DOHH2 (cell line): ENCODE data around the gene NCR1.

Experiments
- H3F3A ChIP-seq: fragments of 200-600 bp; sonication (generic), shearing (Covaris generic); 2 replicates; pipeline ENCODE4 v1.6.0; 2016; ENCODE audit warnings: antibody characterized with exemption, mild to moderate bottlenecking; ENCODE audit not compliant: control insufficient read depth, insufficient read depth
- H3K27ac ChIP-seq: fragments of 200-600 bp; sonication (generic); 2 replicates; pipeline ENCODE4 v1.5.1; 2014; ENCODE audit warnings: low read depth, mild to moderate bottlenecking, low read length, moderate library complexity
- H3K27me3 ChIP-seq: fragments of 200-600 bp; sonication (generic); 2 replicates; pipeline ENCODE4 v1.6.1; 2014; ENCODE audit warnings: mild to moderate bottlenecking, low read length, mixed read lengths; ENCODE audit not compliant: control insufficient read depth
- H3K36me3 ChIP-seq: fragments of 200-600 bp; sonication (generic); 2 replicates; pipeline ENCODE4 v1.6.1; 2014; ENCODE audit warnings: mild to moderate bottlenecking, low read length, moderate library complexity, mixed read lengths; ENCODE audit not compliant: control insufficient read depth
- H3K4me1 ChIP-seq: fragments of 200-600 bp; sonication (generic); 2 replicates; pipeline ENCODE4 v1.6.1; 2014; ENCODE audit warnings: mild to moderate bottlenecking, low read length, mixed read lengths; ENCODE audit not compliant: control insufficient read depth
- H3K4me2 ChIP-seq: fragments of 200-600 bp; sonication (generic); 2 replicates; pipeline ENCODE4 v1.6.0; 2014; ENCODE audit warnings: mild to moderate bottlenecking, low read length, moderate library complexity
- H3K4me3 ChIP-seq: fragments of 200-600 bp; sonication (generic); 2 replicates; pipeline ENCODE4 v1.5.1; 2014; ENCODE audit warnings: mild to moderate bottlenecking, low read length, mixed read lengths
- H3K79me2 ChIP-seq: fragments of 200-600 bp; sonication (generic); 2 replicates; pipeline ENCODE4 v1.6.1; 2014; ENCODE audit warnings: mild to moderate bottlenecking, low read length, mixed read lengths; ENCODE audit not compliant: control insufficient read depth
- H3K9me2 ChIP-seq: fragments of 200-600 bp; sonication (generic); replicated peaks from 2 replicates; pipeline ENCODE4 v1.6.1; 2014; ENCODE audit warnings: mild to moderate bottlenecking, low read length, mixed read lengths; ENCODE audit not compliant: control insufficient read depth
- H3K9me3 ChIP-seq: fragments of 200-600 bp; sonication (generic); 2 replicates; pipeline ENCODE4 v1.6.1; 2014; ENCODE audit warnings: antibody characterized with exemption, low read length, mixed read lengths; ENCODE audit not compliant: control insufficient read depth, insufficient read depth
- H4K20me1 ChIP-seq: fragments of 200-600 bp; sonication (generic); 2 replicates; pipeline ENCODE4 v1.6.0; 2014; ENCODE audit warnings: low read depth, mild to moderate bottlenecking, antibody characterized with exemption, low read length, moderate library complexity; ENCODE audit not compliant: control insufficient read depth, insufficient read depth
- CTCF ChIP-seq: fragments of 200-600 bp; sonication (generic); IDR thresholded peaks from one replicate; pipeline ENCODE4 v1.5.1; 2014; ENCODE audit warnings: antibody characterized with exemption, mild to moderate bottlenecking, low read depth, low read length; ENCODE audit not compliant: poor library complexity, severe bottlenecking
- EZH2phosphoT487 ChIP-seq: fragments of 200-600 bp; sonication (generic); IDR thresholded peaks from 2 replicates; pipeline ENCODE4 v1.6.1; 2017; ENCODE audit warnings: borderline replicate concordance, mild to moderate bottlenecking, antibody characterized with exemption, low read length, moderate library complexity, mixed read lengths

The NCR1 gene

GRCh38 chr19:54881884-54882283 is 24.1 kb upstream of the NCR1 start:
- Histone ChIP-seq H4K20me1 (no peaks in the 10 kb centered on the region), H3K27me3 (no peaks in the 10 kb centered on the region), H3F3A (no peaks in the 10 kb centered on the region), H3K9me3 (no peaks in the 10 kb centered on the region), H3K4me2 (no peak overlapping the region), H3K79me2 (no peaks in the 10 kb centered on the region), H3K4me1 (no peaks in the 10 kb centered on the region), H3K9me2 (no peaks in the 10 kb centered on the region), H3K36me3 (no peaks in the 10 kb centered on the region), H3K27ac (no peak overlapping the region), H3K4me3 (no peak overlapping the region)
- TF ChIP-seq EZH2phosphoT487 (no peak), CTCF (no peak)

- Histone ChIP-seq H3F3A (no peaks in the 10 kb centered on the region), H3K36me3 (no peaks in the 10 kb centered on the region), H3K4me2 (no peak overlapping the region), H3K4me3 (no peak overlapping the region), H3K27ac (no peak overlapping the region), H3K9me2 (no peaks in the 10 kb centered on the region), H3K4me1 (no peaks in the 10 kb centered on the region), H3K79me2 (no peaks in the 10 kb centered on the region), H4K20me1 (no peaks in the 10 kb centered on the region), H3K9me3 (no peaks in the 10 kb centered on the region), H3K27me3 (no peaks in the 10 kb centered on the region)
- TF ChIP-seq EZH2phosphoT487 = no peak
- TF ChIP-seq CTCF = peak; percentile 26
These were observed 23.2 kb upstream of the NCR1 start for GRCh38 chr19:54882758-54883157.

- Histone ChIP-seq H4K20me1 (no peaks in the 10 kb centered on the region), H3K4me3 (no peak overlapping the region), H3F3A (no peaks in the 10 kb centered on the region), H3K4me1 (no peaks in the 10 kb centered on the region), H3K27me3 (no peaks in the 10 kb centered on the region), H3K4me2 (no peak overlapping the region), H3K9me2 (no peaks in the 10 kb centered on the region), H3K9me3 (no peaks in the 10 kb centered on the region), H3K79me2 (no peaks in the 10 kb centered on the region), H3K36me3 (no peaks in the 10 kb centered on the region), H3K27ac (no peak overlapping the region)
- TF ChIP-seq CTCF = no peak
- TF ChIP-seq EZH2phosphoT487 = no peak
These were observed 22.7 kb upstream of the NCR1 start for GRCh38 chr19:54883228-54883627.

- Histone ChIP-seq H3K4me1 (no peaks in the 10 kb centered on the region), H4K20me1 (no peaks in the 10 kb centered on the region), H3K4me3 (no peak overlapping the region), H3F3A (no peaks in the 10 kb centered on the region), H3K36me3 (no peaks in the 10 kb centered on the region), H3K4me2 (no peak overlapping the region), H3K9me3 (no peaks in the 10 kb centered on the region), H3K79me2 (no peaks in the 10 kb centered on the region), H3K27ac (no peak overlapping the region), H3K9me2 (no peaks in the 10 kb centered on the region), H3K27me3 (no peaks in the 10 kb centered on the region)
- TF ChIP-seq EZH2phosphoT487 (no peak), CTCF (no peak)
These were observed 17.7 kb upstream of the NCR1 start for GRCh38 chr19:54888239-54888638.
